ENCODE data around the gene ORMDL3.
"Not testable (repeated sequence)": the region's sequence is repeated elsewhere in the genome, so short reads cannot be mapped to it uniquely, and the experiment has no call there.

The ORMDL3 gene

GRCh38 chr17:39949028-39949427, 21.6 kb upstream of the ORMDL3 start:
- DNase-seq = no peak

GRCh38 chr17:39948489-39948828, 21.1 kb upstream of the ORMDL3 start:
- DNase-seq = not testable (repeated sequence)

GRCh38 chr17:39946551-39947330, 19.3 kb upstream of the ORMDL3 start:
- DNase-seq = no peak

GRCh38 chr17:39944393-39944711, 17.0 kb upstream of the ORMDL3 start:
- no peak for DNase-seq

GRCh38 chr17:39943702-39944392, 16.4 kb upstream of the ORMDL3 start:
- no peak for DNase-seq

- peak in 1 of 2 experiments; percentile 35 for DNase-seq
Measured at GRCh38 chr17:39939588-39940419, 12.4 kb upstream of the ORMDL3 start.

- no peak for DNase-seq
Measured at GRCh38 chr17:39939106-39939505, 11.7 kb upstream of the ORMDL3 start.

GRCh38 chr17:39938140-39938869, 10.9 kb upstream of the ORMDL3 start:
- no peak for DNase-seq

GRCh38 chr17:39937447-39937846, 10.0 kb upstream of the ORMDL3 start:
- DNase-seq = no peak

- DNase-seq = no peak
Measured at GRCh38 chr17:39935909-39936308, 8.5 kb upstream of the ORMDL3 start.

- no peak for DNase-seq
Measured at GRCh38 chr17:39934324-39934723, 6.9 kb upstream of the ORMDL3 start.

GRCh38 chr17:39933912-39934311, 6.5 kb upstream of the ORMDL3 start:
- DNase-seq = no peak

GRCh38 chr17:39929646-39930407, 2.4 kb upstream of the ORMDL3 start:
- DNase-seq = no peak

- DNase-seq = no peak
Measured at GRCh38 chr17:39928858-39929645, 1.7 kb upstream of the ORMDL3 start.

- DNase-seq = no peak
Measured at GRCh38 chr17:39927929-39928857, 792 bp upstream of the ORMDL3 start.

- DNase-seq = peak in 1 of 2 experiments; percentile 25
Measured at GRCh38 chr17:39926588-39927100, 757 bp downstream of the ORMDL3 start.

- DNase-seq = no peak
Measured at GRCh38 chr17:39926135-39926587, 1.2 kb downstream of the ORMDL3 start.

GRCh38 chr17:39925282-39926134, 1.9 kb downstream of the ORMDL3 start:
- DNase-seq = no peak

GRCh38 chr17:39924691-39925055, 2.7 kb downstream of the ORMDL3 start:
- no peak for DNase-seq

Data from NCI-H526 (cell line).